CD14-positive monocyte (primary cell): Measurements from ENCODE around the gene MTHFSD. TPM values are rescaled to one million over a fixed set of nuclear protein-coding genes. Genes with fewer than 3 reads are reported as not detected.

Experiments used
- DNase-seq, 3 donors: peaks; one replicate each; pipeline ENCODE4 v3.0.0-alpha.2; 2011 to 2022
- H2AFZ ChIP-seq: 2 replicates; pipeline ENCODE4 v1.6.0; 2012; ENCODE audit warnings: mild to moderate bottlenecking, low read depth, low read length, inconsistent platforms; ENCODE audit not compliant: insufficient read depth, poor library complexity, severe bottlenecking
- H3K27ac ChIP-seq, 2 donors: 1 replicate in 1 of 2; 2 replicates in 1 of 2; pipeline ENCODE4 v1.5.1; 2012 to 2013; ENCODE audit warnings: low read length in 2 of 2, control low read depth in 1 of 2, inconsistent platforms in 1 of 2, low read depth in 1 of 2, mild to moderate bottlenecking in 1 of 2
- H3K27me3 ChIP-seq, 2 donors: one replicate each; pipeline versions ENCODE4 v1.6.0 to v1.6.1; 2011 to 2013; ENCODE audit warnings: low read length in 2 of 2; ENCODE audit not compliant: control insufficient read depth in 2 of 2, insufficient read depth in 2 of 2
- H3K36me3 ChIP-seq, 2 donors: replicated peaks in 1 of 2; 1 replicate in 1 of 2; 2 replicates in 1 of 2; pipeline versions ENCODE4 v1.5.1 to v1.6.1; 2012 to 2013; ENCODE audit warnings: low read length in 2 of 2, control low read depth in 1 of 2, inconsistent platforms in 1 of 2, mild to moderate bottlenecking in 1 of 2; ENCODE audit not compliant: insufficient read depth in 2 of 2, control insufficient read depth in 1 of 2
- H3K4me1 ChIP-seq, 2 donors: 1 replicate in 1 of 2; 2 replicates in 1 of 2; pipeline versions ENCODE4 v1.5.1 to v1.6.1; 2012 to 2013; ENCODE audit warnings: low read length in 2 of 2, control low read depth in 1 of 2, inconsistent platforms in 1 of 2, mild to moderate bottlenecking in 1 of 2, moderate library complexity in 1 of 2; ENCODE audit not compliant: insufficient read depth in 2 of 2, control insufficient read depth in 1 of 2
- H3K4me2 ChIP-seq: replicated peaks from 2 replicates; pipeline ENCODE3; 2012; ENCODE audit warnings: low read length, moderate library complexity, mild to moderate bottlenecking; ENCODE audit not compliant: poor library complexity, severe bottlenecking; ENCODE audit errors: extremely low read depth
- H3K4me3 ChIP-seq, 3 experiments: fragments of 200-600 bp in 1 of 3; sonication (generic) in 1 of 3; replicated peaks in 1 of 3; 1 replicate in 2 of 3; 2 replicates in 1 of 3; pipeline ENCODE4 v1.5.1; 2011 to 2013; ENCODE audit warnings: low read length in 3 of 3, mild to moderate bottlenecking in 3 of 3, control low read depth in 2 of 3, low read depth in 2 of 3, inconsistent platforms in 1 of 3, moderate library complexity in 1 of 3
- H3K79me2 ChIP-seq: 2 replicates; pipeline ENCODE4 v1.6.0; 2012; ENCODE audit warnings: mild to moderate bottlenecking, control low read depth, inconsistent platforms, low read length, moderate library complexity; ENCODE audit not compliant: insufficient read depth
- H3K9ac ChIP-seq: 2 replicates; pipeline ENCODE4 v1.6.0; 2017; ENCODE audit warnings: low read length, mild to moderate bottlenecking; ENCODE audit not compliant: insufficient read depth, poor library complexity, severe bottlenecking
- H3K9me3 ChIP-seq, 2 donors: replicated peaks in 1 of 2; 1 replicate in 1 of 2; 2 replicates in 1 of 2; pipeline versions ENCODE4 v1.5.1 to v1.6.1; 2012 to 2013; ENCODE audit warnings: low read length in 2 of 2, control low read depth in 1 of 2; ENCODE audit not compliant: control insufficient read depth in 1 of 2, insufficient read depth in 1 of 2
- H4K20me1 ChIP-seq: 2 replicates; pipeline ENCODE4 v1.6.0; 2012; ENCODE audit warnings: mild to moderate bottlenecking, low read length, control low read depth, moderate library complexity; ENCODE audit not compliant: insufficient read depth
- H3K27ac Mint-ChIP-seq, 7 donors: one replicate each; pipeline ENCODE4 v1.8.0; 2020; ENCODE audit warnings: mild to moderate bottlenecking in 7 of 7, mixed read lengths in 7 of 7, moderate library complexity in 6 of 7, inconsistent platforms in 2 of 7
- H3K27me3 Mint-ChIP-seq, 3 donors: one replicate each; pipeline ENCODE4 v1.8.0; 2021 to 2022; ENCODE audit warnings: low read depth in 3 of 3, mild to moderate bottlenecking in 3 of 3, mixed read lengths in 3 of 3, moderate library complexity in 3 of 3, inconsistent platforms in 1 of 3
- H3K36me3 Mint-ChIP-seq, 2 donors: one replicate each; pipeline ENCODE4 v1.8.0; 2020; ENCODE audit warnings: mixed read lengths in 2 of 2, inconsistent platforms in 1 of 2, mild to moderate bottlenecking in 1 of 2
- H3K4me1 Mint-ChIP-seq: one replicate; pipeline ENCODE4 v1.8.0; 2020; ENCODE audit warnings: mild to moderate bottlenecking, mixed read lengths
- H3K4me3 Mint-ChIP-seq, 2 donors: one replicate each; pipeline ENCODE4 v1.8.0; 2020; ENCODE audit warnings: mild to moderate bottlenecking in 2 of 2, mixed read lengths in 2 of 2, moderate library complexity in 1 of 2
- H3K9me3 Mint-ChIP-seq, 7 donors: one replicate each; pipeline ENCODE4 v1.8.0; 2020 to 2022; ENCODE audit warnings: mixed read lengths in 7 of 7, mild to moderate bottlenecking in 6 of 7, moderate library complexity in 6 of 7, inconsistent platforms in 2 of 7
- WGBS: methylation state at CpG from one replicate; pipeline ENCODE4 v1.1.5; 2013; ENCODE audit warnings: missing lambda C conversion rate; ENCODE audit not compliant: insufficient coverage; 5-methylcytosine and 5-hydroxymethylcytosine counted together
- intact Hi-C, 2 donors: fragments of 100-400 bp; cut with micrococcal nuclease; formaldehyde crosslinking; loops; one replicate each; pipeline versions ENCODE4 v1.15.0 to v1.15.1; 2023
- polyA plus RNA-seq, 3 donors: library from polyadenylated mRNA; depleted of rRNA in 1 of 3; unstranded in 2 of 3; stranded (reverse) in 1 of 3; fragments of 300-500 nt in 2 of 3; fragments of >200 nt in 1 of 3; fragmentation: Illumina TruSeq in 2 of 3; gene quantifications; 1 replicate in 2 of 3; 2 replicates in 1 of 3; pipeline ENCODE4 v1.2.3, GENCODE V29; 2012 to 2021
- TF ChIP-seq, protein P1 (sequence below): fragments of 200-600 bp; IDR thresholded peaks from one replicate; pipeline ENCODE4 v1.8.0; 2022; ENCODE audit warnings: antibody characterized with exemption, mild to moderate bottlenecking

MTHFSD gene
- polyA plus RNA-seq, 3 donors: 7.2 to 14.1 (median 11.7) TPM

DNA sequence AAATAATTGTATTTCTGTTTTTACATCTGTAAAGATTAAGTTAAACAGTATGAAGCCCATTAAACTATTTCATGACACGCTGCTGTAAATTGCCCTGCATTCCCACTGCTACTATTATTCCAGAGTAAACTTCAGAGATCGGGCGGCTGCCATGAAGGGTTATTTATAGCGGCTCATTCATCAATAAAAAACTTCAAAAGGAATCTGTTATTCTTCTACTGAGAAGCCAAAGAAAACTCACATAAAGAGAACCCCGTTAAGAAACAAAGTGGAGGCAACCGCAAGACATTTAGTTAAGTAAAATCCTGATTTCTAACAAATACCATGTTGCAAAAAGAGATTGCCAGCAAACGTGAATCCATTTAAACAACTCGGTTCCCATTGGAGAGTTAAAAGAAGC lies 39.7 kb upstream of the MTHFSD start:
- H3K9ac ChIP-seq: no peak overlapping the region
- no peaks in the 10 kb centered on the region for H3K36me3 Mint-ChIP-seq
- no peaks in the 10 kb centered on the region for H3K4me1 ChIP-seq
- H3K27me3 Mint-ChIP-seq: peaks cover 23 to 41% (median 27%) of the 10 kb centered on the region in 3 donors
- H4K20me1 ChIP-seq: no peaks in the 10 kb centered on the region
- no peaks in the 10 kb centered on the region for H3K79me2 ChIP-seq
- no peak overlapping the region for H2AFZ ChIP-seq
- no peak overlapping the region for H3K27ac Mint-ChIP-seq
- no peak overlapping the region for H3K27ac ChIP-seq
- intact Hi-C loops: no loop called here
- H3K4me3 Mint-ChIP-seq: no peak overlapping the region
- H3K4me1 Mint-ChIP-seq: no peaks in the 10 kb centered on the region
- no peaks in the 10 kb centered on the region for H3K9me3 ChIP-seq
- H3K4me2 ChIP-seq: no peak overlapping the region
- H3K27me3 ChIP-seq: peaks cover 12 to 16% of the 10 kb centered on the region in 2 donors
- H3K4me3 ChIP-seq: no peak overlapping the region
- peaks cover 0 to 3% (median 0%) of the 10 kb centered on the region in 7 donors for H3K9me3 Mint-ChIP-seq
- no peak for DNase-seq
- 76% methylated on average over 2 of the region's 8 CpGs for WGBS
- TF ChIP-seq, protein P1, sequence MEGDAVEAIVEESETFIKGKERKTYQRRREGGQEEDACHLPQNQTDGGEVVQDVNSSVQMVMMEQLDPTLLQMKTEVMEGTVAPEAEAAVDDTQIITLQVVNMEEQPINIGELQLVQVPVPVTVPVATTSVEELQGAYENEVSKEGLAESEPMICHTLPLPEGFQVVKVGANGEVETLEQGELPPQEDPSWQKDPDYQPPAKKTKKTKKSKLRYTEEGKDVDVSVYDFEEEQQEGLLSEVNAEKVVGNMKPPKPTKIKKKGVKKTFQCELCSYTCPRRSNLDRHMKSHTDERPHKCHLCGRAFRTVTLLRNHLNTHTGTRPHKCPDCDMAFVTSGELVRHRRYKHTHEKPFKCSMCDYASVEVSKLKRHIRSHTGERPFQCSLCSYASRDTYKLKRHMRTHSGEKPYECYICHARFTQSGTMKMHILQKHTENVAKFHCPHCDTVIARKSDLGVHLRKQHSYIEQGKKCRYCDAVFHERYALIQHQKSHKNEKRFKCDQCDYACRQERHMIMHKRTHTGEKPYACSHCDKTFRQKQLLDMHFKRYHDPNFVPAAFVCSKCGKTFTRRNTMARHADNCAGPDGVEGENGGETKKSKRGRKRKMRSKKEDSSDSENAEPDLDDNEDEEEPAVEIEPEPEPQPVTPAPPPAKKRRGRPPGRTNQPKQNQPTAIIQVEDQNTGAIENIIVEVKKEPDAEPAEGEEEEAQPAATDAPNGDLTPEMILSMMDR: no peak
- H3K36me3 ChIP-seq: no peaks in the 10 kb centered on the region

DNA sequence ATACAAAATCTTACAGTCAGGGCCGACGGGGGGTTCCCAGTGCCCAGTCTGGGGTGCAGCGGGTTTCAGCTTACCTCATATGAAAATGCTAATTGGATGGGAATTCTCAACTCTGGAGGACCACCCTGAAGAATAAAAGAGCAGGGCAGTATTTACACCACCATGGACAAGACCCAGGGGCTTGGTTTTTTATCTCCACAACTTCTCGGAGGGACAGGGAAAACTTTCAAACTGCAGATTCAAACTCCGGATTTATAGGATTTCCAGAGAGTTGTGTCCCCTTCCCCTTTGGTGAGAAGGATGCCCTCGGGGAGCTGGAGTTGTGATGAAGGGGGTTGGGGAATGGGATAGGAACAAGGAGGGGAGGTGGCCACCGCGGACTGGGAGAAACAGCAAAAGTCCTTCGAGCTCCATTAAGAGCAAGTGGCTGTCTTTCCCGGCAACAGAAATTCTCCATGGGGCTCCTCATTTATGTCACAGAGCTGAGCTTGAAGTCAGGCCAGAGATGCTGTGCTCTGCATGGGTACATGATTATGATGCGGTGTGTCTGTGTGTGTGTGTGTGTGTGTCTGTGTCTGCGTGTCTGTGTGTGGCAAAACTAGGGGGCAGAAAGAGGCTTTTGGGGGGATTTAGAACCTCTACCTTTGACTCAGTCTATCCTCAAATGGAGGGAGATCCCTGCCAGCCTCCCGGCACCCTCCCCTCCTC lies 39.0 kb upstream of the MTHFSD start:
- H3K4me3 Mint-ChIP-seq: no peak overlapping the region
- no peaks in the 10 kb centered on the region for H3K9me3 ChIP-seq
- TF ChIP-seq, protein P1: no peak
- H3K27ac Mint-ChIP-seq: no peak overlapping the region
- no peak overlapping the region for H3K9ac ChIP-seq
- H3K4me1 ChIP-seq: no peaks in the 10 kb centered on the region
- H4K20me1 ChIP-seq: no peaks in the 10 kb centered on the region
- peaks cover 22 to 37% (median 27%) of the 10 kb centered on the region in 3 donors for H3K27me3 Mint-ChIP-seq
- peaks cover 0 to 2% (median 0%) of the 10 kb centered on the region in 7 donors for H3K9me3 Mint-ChIP-seq
- 73% methylated on average over 6 of the region's 13 CpGs for WGBS
- H3K79me2 ChIP-seq: no peaks in the 10 kb centered on the region
- no peak overlapping the region for H3K27ac ChIP-seq
- no peak overlapping the region for H3K4me2 ChIP-seq
- H3K36me3 ChIP-seq: no peaks in the 10 kb centered on the region
- intact Hi-C loops: no loop called here
- H3K4me3 ChIP-seq: no peak overlapping the region
- H2AFZ ChIP-seq: no peak overlapping the region
- no peaks in the 10 kb centered on the region for H3K36me3 Mint-ChIP-seq
- H3K4me1 Mint-ChIP-seq: no peaks in the 10 kb centered on the region
- peaks cover 12 to 16% of the 10 kb centered on the region in 2 donors for H3K27me3 ChIP-seq
- no peak for DNase-seq
